ENCODE results near the gene TMEM255B.

GRCh38 chr13:113748862-113749451 lies 10.1 kb upstream of the TMEM255B start:
- TF ChIP-seq CTCF (optimal IDR thresholded peaks at IDR 0.05 in 1 of 3, IDR thresholded peaks at IDR 0.05 in 1 of 3, conservative IDR thresholded peaks at IDR 0.05 in 1 of 3; ENCODE audit: extremely low read depth in 1 of 3, insufficient read depth in 2 of 3, low read length in 3 of 3) (no peak), EZH2 (IDR thresholded peaks at IDR 0.05; ENCODE audit: low read length) (no peak)
